ENCODE data around the gene TGIF1.
"Not testable (repeated sequence)": the region's sequence is repeated elsewhere in the genome, so short reads cannot be mapped to it uniquely, and the experiment has no call there.

The TGIF1 gene

GRCh38 chr18:3468066-3468705, 18.2 kb downstream of the TGIF1 start:
- no peaks in the 10 kb centered on the region for H3K36me3 ChIP-seq (ENCODE audit: insufficient read depth, low read length)
- H3K4me3 ChIP-seq (ENCODE audit: low read length): no peak overlapping the region
- H3K27me3 ChIP-seq (ENCODE audit: insufficient read depth, low read length): no peaks in the 10 kb centered on the region
- no peak overlapping the region for H2AFZ ChIP-seq (ENCODE audit: low read depth, low read length)
- no peaks in the 10 kb centered on the region for H3K4me1 ChIP-seq (ENCODE audit: insufficient read depth, low read length)
- H3K9me3 ChIP-seq (ENCODE audit: low read length): no peaks in the 10 kb centered on the region

GRCh38 chr18:3468833-3469232, 18.9 kb downstream of the TGIF1 start:
- Histone ChIP-seq H3K4me1 (ENCODE audit: insufficient read depth, low read length) (no peaks in the 10 kb centered on the region), H3K36me3 (ENCODE audit: insufficient read depth, low read length) (no peaks in the 10 kb centered on the region), H3K9me3 (ENCODE audit: low read length) (no peaks in the 10 kb centered on the region), H2AFZ (ENCODE audit: low read depth, low read length) (no peak overlapping the region), H3K4me3 (ENCODE audit: low read length) (no peak overlapping the region), H3K27me3 (ENCODE audit: insufficient read depth, low read length) (no peaks in the 10 kb centered on the region)

GRCh38 chr18:3471141-3471648, 21.2 kb downstream of the TGIF1 start:
- no peaks in the 10 kb centered on the region for H3K27me3 ChIP-seq (ENCODE audit: insufficient read depth, low read length)
- H2AFZ ChIP-seq (ENCODE audit: low read depth, low read length): no peak overlapping the region
- H3K9me3 ChIP-seq (ENCODE audit: low read length): peaks cover 3% of the 10 kb centered on the region
- no peaks in the 10 kb centered on the region for H3K36me3 ChIP-seq (ENCODE audit: insufficient read depth, low read length)
- H3K4me3 ChIP-seq (ENCODE audit: low read length): no peak overlapping the region
- no peaks in the 10 kb centered on the region for H3K4me1 ChIP-seq (ENCODE audit: insufficient read depth, low read length)

DNA sequence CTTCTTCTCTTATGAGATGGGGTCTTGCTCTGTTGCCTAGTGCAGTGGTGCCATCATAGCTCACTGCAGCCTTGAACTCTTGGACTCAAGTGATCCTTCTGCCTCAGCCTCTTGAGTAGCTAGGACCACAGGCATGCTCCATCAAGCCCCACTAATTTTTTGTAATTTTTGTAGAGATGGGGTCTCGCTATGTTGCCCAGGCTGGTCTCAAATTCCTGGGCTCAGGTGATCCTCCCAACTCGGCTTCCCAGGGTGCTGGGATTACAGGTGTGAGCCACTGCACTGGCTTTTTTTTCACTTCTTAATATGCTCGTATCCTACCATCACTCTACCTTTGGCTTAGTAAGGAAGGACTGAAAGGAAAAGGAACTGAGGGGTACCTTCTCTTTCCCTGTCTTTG, 22.1 kb downstream of the TGIF1 start:
- not testable (repeated sequence) for H2AFZ ChIP-seq (ENCODE audit: low read depth, low read length); H3K4me3 ChIP-seq (ENCODE audit: low read length); H3K36me3 ChIP-seq (ENCODE audit: insufficient read depth, low read length); H3K27me3 ChIP-seq (ENCODE audit: insufficient read depth, low read length); H3K9me3 ChIP-seq (ENCODE audit: low read length); H3K4me1 ChIP-seq (ENCODE audit: insufficient read depth, low read length)

DNA sequence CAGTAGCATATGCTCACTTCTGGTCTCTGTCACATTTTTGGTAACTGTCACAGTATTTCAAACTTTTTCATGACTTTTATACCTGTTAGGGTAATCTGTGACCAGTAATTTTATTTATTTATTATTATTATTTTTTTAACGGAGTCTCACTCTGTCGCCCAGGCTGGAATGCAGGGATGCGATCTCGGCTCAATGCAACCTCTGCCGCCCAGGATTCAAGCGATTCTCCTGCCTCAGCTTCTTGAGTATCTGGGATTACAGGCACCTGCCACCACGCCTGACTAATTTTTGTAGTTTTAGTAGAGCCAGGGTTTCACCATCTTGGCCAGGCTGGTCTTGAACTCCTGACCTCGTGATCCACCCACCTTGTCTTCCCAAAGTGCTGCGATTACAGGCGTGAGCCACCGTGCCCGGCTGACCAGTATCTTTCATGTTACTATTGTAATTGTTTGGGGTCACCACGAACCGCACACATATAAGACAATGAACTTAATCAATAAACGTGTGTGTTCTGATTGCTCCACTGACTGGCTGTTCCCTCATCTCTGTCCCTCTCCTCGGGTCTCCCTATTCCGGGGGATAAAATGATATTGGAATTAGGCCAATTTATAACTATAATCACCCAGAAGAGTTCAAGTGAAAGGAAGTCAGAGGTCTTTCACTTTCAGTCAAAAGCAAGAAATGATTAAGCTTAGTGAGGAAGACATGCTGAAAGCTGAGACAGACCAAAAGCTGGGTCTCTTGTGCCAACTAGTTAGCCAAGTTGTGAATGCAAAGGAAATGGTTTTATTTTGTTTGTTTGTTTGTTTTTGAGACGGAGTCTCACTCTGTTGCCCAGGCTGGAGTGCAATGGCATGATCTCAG, 22.9 kb downstream of the TGIF1 start:
- peaks cover 3% of the 10 kb centered on the region for H3K9me3 ChIP-seq (ENCODE audit: low read length)
- H3K4me3 ChIP-seq (ENCODE audit: low read length): no peak overlapping the region
- H3K27me3 ChIP-seq (ENCODE audit: insufficient read depth, low read length): no peaks in the 10 kb centered on the region
- no peaks in the 10 kb centered on the region for H3K4me1 ChIP-seq (ENCODE audit: insufficient read depth, low read length)
- no peak overlapping the region for H2AFZ ChIP-seq (ENCODE audit: low read depth, low read length)
- no peaks in the 10 kb centered on the region for H3K36me3 ChIP-seq (ENCODE audit: insufficient read depth, low read length)

DNA sequence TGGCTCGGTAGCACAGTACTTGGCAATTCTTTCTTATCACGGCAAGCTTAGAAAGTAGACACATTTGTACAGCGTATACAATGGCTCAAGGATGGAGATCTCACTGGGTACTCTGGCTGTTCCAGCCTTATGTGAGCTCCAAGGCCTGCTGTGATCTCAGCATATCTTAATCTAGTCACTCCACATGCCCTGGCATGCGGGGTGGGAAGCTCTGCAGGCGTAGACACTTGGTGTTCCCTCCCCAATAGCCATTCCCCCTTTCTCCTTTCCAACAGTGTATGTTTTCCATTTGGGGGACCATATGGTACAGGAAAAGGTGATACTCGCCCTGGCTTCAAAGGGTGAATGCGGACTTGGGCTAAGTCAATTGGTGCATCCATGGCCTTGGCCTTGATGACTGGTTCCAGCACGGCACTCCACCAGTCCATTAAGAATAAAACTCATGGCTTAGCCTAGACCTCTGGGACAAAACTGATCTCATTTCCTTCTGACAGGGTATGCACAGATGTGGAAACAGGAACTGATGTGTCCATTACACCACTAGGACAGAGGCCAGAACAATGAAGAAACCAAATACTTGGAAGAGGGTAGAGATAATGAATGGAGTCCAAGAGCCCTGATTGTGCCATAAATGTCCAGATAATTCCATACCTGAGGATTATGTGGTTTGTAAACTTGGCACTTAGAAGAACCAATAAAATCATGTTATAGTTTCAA, 28.4 kb downstream of the TGIF1 start:
- Histone ChIP-seq H3K36me3 (ENCODE audit: insufficient read depth, low read length) (no peaks in the 10 kb centered on the region), H3K4me3 (ENCODE audit: low read length) (no peak overlapping the region), H3K9me3 (ENCODE audit: low read length) (peaks cover 3% of the 10 kb centered on the region), H3K27me3 (ENCODE audit: insufficient read depth, low read length) (no peaks in the 10 kb centered on the region), H2AFZ (ENCODE audit: low read depth, low read length) (no peak overlapping the region), H3K4me1 (ENCODE audit: insufficient read depth, low read length) (no peaks in the 10 kb centered on the region)

DNA sequence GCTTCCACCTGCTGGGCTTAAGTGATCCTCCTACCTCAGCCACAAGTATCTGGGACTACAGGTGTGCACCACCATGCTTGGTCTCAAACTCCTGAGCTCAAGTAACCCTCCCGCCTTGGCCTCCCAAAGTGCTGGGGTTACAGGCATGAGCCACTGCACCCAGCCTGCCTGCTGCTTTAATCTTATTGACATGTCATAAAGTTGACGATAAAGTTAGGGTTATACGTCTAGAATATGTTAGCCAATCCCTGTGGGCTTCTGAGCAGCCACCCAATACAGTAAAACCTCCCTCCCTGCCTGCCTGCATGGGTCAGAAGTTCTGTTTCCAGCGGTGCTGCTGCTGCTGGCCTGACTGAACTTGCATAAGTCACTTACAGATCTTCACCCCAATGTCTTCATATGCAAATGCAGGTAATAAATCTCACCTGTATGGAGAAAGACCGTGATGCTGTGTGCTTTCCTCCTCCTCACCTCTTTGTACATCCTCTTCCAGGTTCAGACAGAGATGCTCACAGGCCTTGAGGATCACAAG, 30.1 kb downstream of the TGIF1 start:
- peaks cover under 1% of the 10 kb centered on the region for H3K9me3 ChIP-seq (ENCODE audit: low read length)
- H3K4me1 ChIP-seq (ENCODE audit: insufficient read depth, low read length): no peaks in the 10 kb centered on the region
- H3K27me3 ChIP-seq (ENCODE audit: insufficient read depth, low read length): no peaks in the 10 kb centered on the region
- H3K36me3 ChIP-seq (ENCODE audit: insufficient read depth, low read length): no peaks in the 10 kb centered on the region
- H3K4me3 ChIP-seq (ENCODE audit: low read length): no peak overlapping the region
- H2AFZ ChIP-seq (ENCODE audit: low read depth, low read length): no peak overlapping the region

DNA sequence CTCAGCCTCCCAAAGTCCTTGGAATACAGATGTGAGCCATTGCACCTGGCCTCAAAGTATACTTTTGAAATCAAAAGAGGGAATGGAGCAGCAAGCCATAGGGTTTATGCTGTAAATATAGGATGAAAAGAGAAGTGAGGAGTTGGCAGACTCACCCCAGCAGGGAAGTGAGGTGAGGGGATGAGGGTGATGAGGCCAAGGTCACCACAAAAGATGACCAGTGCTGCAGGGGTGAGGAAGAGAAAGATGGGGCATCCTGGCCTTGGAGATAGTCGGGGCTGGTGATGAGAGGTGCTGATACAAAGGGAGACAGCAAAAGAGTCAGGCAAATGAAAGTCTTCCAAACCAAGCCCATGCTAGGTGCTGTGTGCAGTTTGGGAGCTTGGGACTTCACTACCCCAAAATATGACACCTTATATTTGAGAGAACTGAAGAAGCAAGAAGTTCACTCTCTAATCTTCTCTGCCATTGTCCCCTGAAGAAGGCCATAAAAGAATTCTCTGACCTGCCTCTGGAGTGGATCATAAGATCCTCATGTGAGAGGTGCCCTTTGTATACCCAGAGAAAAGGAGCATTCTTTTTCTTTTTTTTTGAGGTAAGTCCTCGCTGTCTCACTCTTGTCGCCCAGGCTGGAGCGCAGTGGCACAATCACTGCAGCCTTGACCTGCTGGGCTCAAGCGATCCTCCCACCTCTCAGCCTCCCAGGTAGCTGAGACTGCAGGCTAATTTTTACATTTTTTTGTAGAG, 31.0 kb downstream of the TGIF1 start:
- Histone ChIP-seq H3K27me3 (ENCODE audit: insufficient read depth, low read length) (no peaks in the 10 kb centered on the region), H3K4me1 (ENCODE audit: insufficient read depth, low read length) (no peaks in the 10 kb centered on the region), H3K36me3 (ENCODE audit: insufficient read depth, low read length) (no peaks in the 10 kb centered on the region), H2AFZ (ENCODE audit: low read depth, low read length) (no peak overlapping the region), H3K4me3 (ENCODE audit: low read length) (no peak overlapping the region), H3K9me3 (ENCODE audit: low read length) (no peaks in the 10 kb centered on the region)

- Histone ChIP-seq H3K4me3 (ENCODE audit: low read length) (no peak overlapping the region), H3K36me3 (ENCODE audit: insufficient read depth, low read length) (no peaks in the 10 kb centered on the region), H2AFZ (ENCODE audit: low read depth, low read length) (no peak overlapping the region), H3K9me3 (ENCODE audit: low read length) (no peaks in the 10 kb centered on the region), H3K27me3 (ENCODE audit: insufficient read depth, low read length) (no peaks in the 10 kb centered on the region), H3K4me1 (ENCODE audit: insufficient read depth, low read length) (no peaks in the 10 kb centered on the region)
Measured at GRCh38 chr18:3481696-3482210, 31.8 kb downstream of the TGIF1 start.

DNA sequence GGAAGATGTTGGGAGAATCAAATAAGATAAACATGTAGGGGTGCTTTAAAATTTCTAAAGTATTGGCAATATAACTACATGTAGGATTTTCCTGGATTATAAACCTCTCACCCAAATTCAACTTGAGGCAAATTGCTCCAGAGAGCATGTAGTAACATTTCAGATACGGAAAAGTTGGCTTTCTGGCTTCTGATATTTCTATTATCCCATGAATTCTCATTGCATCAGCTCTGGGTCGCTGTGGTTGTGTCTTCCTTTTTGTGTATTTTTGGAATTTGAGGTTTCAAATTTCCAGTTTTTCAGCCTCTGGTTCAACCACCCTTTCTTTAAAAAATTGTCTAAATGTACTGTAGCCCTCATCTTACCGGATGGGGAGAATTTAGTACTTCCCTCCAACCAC, 32.3 kb downstream of the TGIF1 start:
- H3K36me3 ChIP-seq (ENCODE audit: insufficient read depth, low read length): no peaks in the 10 kb centered on the region
- no peak overlapping the region for H3K4me3 ChIP-seq (ENCODE audit: low read length)
- no peaks in the 10 kb centered on the region for H3K27me3 ChIP-seq (ENCODE audit: insufficient read depth, low read length)
- H2AFZ ChIP-seq (ENCODE audit: low read depth, low read length): no peak overlapping the region
- H3K9me3 ChIP-seq (ENCODE audit: low read length): no peaks in the 10 kb centered on the region
- H3K4me1 ChIP-seq (ENCODE audit: insufficient read depth, low read length): no peaks in the 10 kb centered on the region

GRCh38 chr18:3485153-3486149, 35.5 kb downstream of the TGIF1 start:
- no peaks in the 10 kb centered on the region for H3K36me3 ChIP-seq (ENCODE audit: insufficient read depth, low read length)
- no peaks in the 10 kb centered on the region for H3K9me3 ChIP-seq (ENCODE audit: low read length)
- H3K4me3 ChIP-seq (ENCODE audit: low read length): no peak overlapping the region
- no peaks in the 10 kb centered on the region for H3K4me1 ChIP-seq (ENCODE audit: insufficient read depth, low read length)
- no peaks in the 10 kb centered on the region for H3K27me3 ChIP-seq (ENCODE audit: insufficient read depth, low read length)
- no peak overlapping the region for H2AFZ ChIP-seq (ENCODE audit: low read depth, low read length)

Measured in neuron (in vitro differentiated cells).